H9 (cell line): ENCODE measurements around the gene SIGMAR1. TPM values are rescaled to one million over a fixed set of nuclear protein-coding genes. Genes with fewer than 3 reads are reported as not detected.

ENCODE experiments used
- DNase-seq: peaks from one replicate; pipeline ENCODE4 v3.0.0-alpha.2; 2017
- H2AFZ ChIP-seq: one replicate; pipeline ENCODE4 v1.6.1; 2013; ENCODE audit warnings: mild to moderate bottlenecking, low read length, control low read depth, moderate library complexity
- H2AK5ac ChIP-seq: 2 replicates; pipeline ENCODE4 v1.6.1; 2013; ENCODE audit warnings: low read length, control low read depth, mixed read lengths; ENCODE audit not compliant: insufficient read length
- H2BK120ac ChIP-seq: one replicate; pipeline ENCODE4 v1.6.1; 2013; ENCODE audit warnings: low read depth, mild to moderate bottlenecking, low read length, control low read depth, inconsistent platforms; ENCODE audit not compliant: poor library complexity, severe bottlenecking
- H2BK12ac ChIP-seq: 2 replicates; pipeline ENCODE4 v1.6.1; 2013; ENCODE audit warnings: low read length, control low read depth, mixed read lengths, low read depth; ENCODE audit not compliant: insufficient read length
- H2BK15ac ChIP-seq: 2 replicates; pipeline ENCODE4 v1.6.1; 2013; ENCODE audit warnings: low read depth, low read length, control low read depth
- H2BK20ac ChIP-seq: one replicate; pipeline ENCODE4 v1.6.1; 2013; ENCODE audit warnings: low read depth, mild to moderate bottlenecking, low read length, control low read depth, inconsistent platforms; ENCODE audit not compliant: poor library complexity, severe bottlenecking
- H2BK5ac ChIP-seq: 2 replicates; pipeline ENCODE4 v1.6.1; 2013; ENCODE audit warnings: low read length, control low read depth, mixed read lengths; ENCODE audit not compliant: insufficient read length
- H3K14ac ChIP-seq: 2 replicates; pipeline ENCODE4 v1.6.1; 2013; ENCODE audit warnings: low read length, control low read depth; ENCODE audit not compliant: insufficient read depth
- H3K18ac ChIP-seq: 2 replicates; pipeline ENCODE4 v1.6.1; 2013; ENCODE audit warnings: low read depth, mild to moderate bottlenecking, mixed read lengths, low read length, control low read depth; ENCODE audit not compliant: insufficient read length
- H3K23ac ChIP-seq: 2 replicates; pipeline ENCODE4 v1.6.1; 2013; ENCODE audit warnings: low read length, control low read depth, mixed read lengths, low read depth; ENCODE audit not compliant: insufficient read length
- H3K23me2 ChIP-seq: 2 replicates; pipeline ENCODE4 v1.6.1; 2013; ENCODE audit warnings: low read depth, mild to moderate bottlenecking, mixed read lengths, low read length, control low read depth; ENCODE audit not compliant: insufficient read length, poor library complexity, severe bottlenecking
- H3K27ac ChIP-seq: 2 replicates; pipeline ENCODE4 v1.5.1; 2013; ENCODE audit warnings: low read length, control low read depth, mixed read lengths, low read depth; ENCODE audit not compliant: insufficient read length
- H3K27me3 ChIP-seq: 2 replicates; pipeline ENCODE4 v1.6.1; 2013; ENCODE audit warnings: low read length, control low read depth, inconsistent platforms; ENCODE audit not compliant: insufficient read depth
- H3K4ac ChIP-seq: 2 replicates; pipeline ENCODE4 v1.6.1; 2013; ENCODE audit warnings: low read depth, mild to moderate bottlenecking, control low read depth, inconsistent platforms, low read length, moderate library complexity
- H3K4me1 ChIP-seq: 2 replicates; pipeline ENCODE4 v1.6.1; 2013; ENCODE audit warnings: low read length, control low read depth, inconsistent platforms; ENCODE audit not compliant: insufficient read depth
- H3K4me2 ChIP-seq: 2 replicates; pipeline ENCODE4 v1.6.1; 2013; ENCODE audit warnings: low read length, control low read depth, mixed read lengths; ENCODE audit not compliant: insufficient read length, insufficient read depth
- H3K56ac ChIP-seq: 2 replicates; pipeline ENCODE4 v1.6.1; 2013; ENCODE audit warnings: low read depth, mild to moderate bottlenecking, mixed read lengths, low read length, control low read depth; ENCODE audit not compliant: insufficient read length
- H3K79me1 ChIP-seq: 2 replicates; pipeline ENCODE4 v1.6.1; 2013; ENCODE audit warnings: low read depth, mild to moderate bottlenecking, moderate library complexity, low read length, control low read depth, inconsistent platforms; ENCODE audit not compliant: insufficient read depth, poor library complexity, severe bottlenecking
- H3K79me2 ChIP-seq: 2 replicates; pipeline ENCODE4 v1.6.1; 2013; ENCODE audit warnings: low read length, control low read depth, inconsistent platforms; ENCODE audit not compliant: insufficient read depth
- H3K9ac ChIP-seq: 2 replicates; pipeline ENCODE4 v1.6.1; 2013; ENCODE audit warnings: low read length, control low read depth, mixed read lengths; ENCODE audit not compliant: insufficient read length; ENCODE audit errors: extremely low read depth
- H3K9me3 ChIP-seq: one replicate; pipeline ENCODE4 v1.6.1; 2013; ENCODE audit warnings: low read depth, low read length, inconsistent platforms; ENCODE audit not compliant: control insufficient read depth
- H3T11ph ChIP-seq: one replicate; pipeline ENCODE4 v1.6.1; 2013; ENCODE audit warnings: mild to moderate bottlenecking, low read length, control low read depth, inconsistent platforms
- H4K20me1 ChIP-seq: one replicate; pipeline ENCODE4 v1.6.1; 2013; ENCODE audit not compliant: control insufficient read depth, insufficient read length, insufficient read depth
- H4K5ac ChIP-seq: 2 replicates; pipeline ENCODE4 v1.6.1; 2013; ENCODE audit warnings: low read depth, mild to moderate bottlenecking, mixed read lengths, low read length, control low read depth; ENCODE audit not compliant: insufficient read length
- H4K8ac ChIP-seq: replicated peaks from 2 replicates; pipeline ENCODE4 v1.6.1; 2013; ENCODE audit warnings: low read length, control low read depth, mixed read lengths, low read depth; ENCODE audit not compliant: insufficient read length
- H4K91ac ChIP-seq: 2 replicates; pipeline ENCODE4 v1.6.1; 2013; ENCODE audit warnings: low read depth, mild to moderate bottlenecking, moderate library complexity, mixed read lengths, low read length, control low read depth; ENCODE audit not compliant: insufficient read length
- H3K27ac Mint-ChIP-seq, 3 experiments: 2 replicates in 2 of 3; 3 replicates in 1 of 3; pipeline ENCODE4 v1.8.0; 2020 to 2021; ENCODE audit warnings: mixed read lengths in 3 of 3, mild to moderate bottlenecking in 1 of 3, moderate library complexity in 1 of 3
- H3K27me3 Mint-ChIP-seq: 2 replicates; pipeline ENCODE4 v1.8.0; 2021; ENCODE audit warnings: low read depth, mild to moderate bottlenecking, moderate library complexity, mixed read lengths
- H3K36me3 Mint-ChIP-seq, 3 experiments: 2 replicates in 2 of 3; 3 replicates in 1 of 3; pipeline ENCODE4 v1.8.0; 2020 to 2021; ENCODE audit warnings: low read depth in 3 of 3, mixed read lengths in 3 of 3; ENCODE audit not compliant: insufficient read depth in 1 of 3
- H3K4me1 Mint-ChIP-seq, 2 experiments: 2 replicates each; pipeline ENCODE4 v1.8.0; 2020; ENCODE audit warnings: mixed read lengths in 2 of 2
- H3K4me3 Mint-ChIP-seq, 2 experiments: 2 replicates in 1 of 2; 3 replicates in 1 of 2; pipeline ENCODE4 v1.8.0; 2020 to 2021; ENCODE audit warnings: mild to moderate bottlenecking in 2 of 2, mixed read lengths in 2 of 2, moderate library complexity in 1 of 2
- H3K9me3 Mint-ChIP-seq, 2 experiments: 2 replicates in 1 of 2; 3 replicates in 1 of 2; pipeline ENCODE4 v1.8.0; 2020; ENCODE audit warnings: mild to moderate bottlenecking in 2 of 2, mixed read lengths in 2 of 2, moderate library complexity in 1 of 2
- WGBS: extraction: QIAGEN DNeasy Blood & Tissue Kit; methylation state at CpG from one replicate; pipeline ENCODE4 v1.1.7; 2013; ENCODE audit warnings: missing lambda C conversion rate, low lambda C conversion rate, mixed read lengths; ENCODE audit not compliant: insufficient read length; ENCODE audit errors: extremely low coverage; 5-methylcytosine and 5-hydroxymethylcytosine counted together
- total RNA-seq: library from RNA; stranded (reverse); gene quantifications from 2 replicates; pipeline ENCODE4 v1.2.1, GENCODE V29; 2021
- TF ChIP-seq, protein P1 (sequence below): fragments of 200-600 bp; sonication (generic); conservative IDR thresholded peaks from 3 replicates; pipeline ENCODE4 v1.8.0; 2021; ENCODE audit warnings: antibody characterized with exemption, mild to moderate bottlenecking

The SIGMAR1 gene
- total RNA-seq, 1 experiment from 2014 or later: 68.3 TPM

DNA sequence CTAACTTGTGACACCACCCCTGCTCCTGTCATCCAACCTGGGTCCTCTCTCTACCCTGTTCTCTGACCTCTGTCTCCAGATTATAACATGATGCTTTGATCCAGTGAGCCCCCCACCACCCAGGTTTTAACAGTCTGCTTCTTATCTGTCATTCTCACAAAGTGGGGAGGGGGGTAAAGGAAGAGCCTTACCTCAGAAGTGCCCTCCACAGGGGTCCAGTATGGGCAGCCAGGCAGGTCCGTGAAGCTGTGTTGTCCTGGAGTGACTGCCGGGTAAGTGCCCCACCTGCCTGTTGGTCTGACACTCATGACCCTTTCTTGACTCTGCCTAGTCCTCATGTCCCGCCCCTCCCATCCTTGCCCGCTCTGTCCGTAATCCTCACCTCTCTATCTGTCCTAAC is 17.8 kb upstream of the SIGMAR1 start:
- no peak overlapping the region for H2BK12ac ChIP-seq
- H2BK20ac ChIP-seq: no peak overlapping the region
- H3K27ac ChIP-seq: no peak overlapping the region
- no peak overlapping the region for H3K56ac ChIP-seq
- Mint-ChIP-seq H3K9me3 (no peaks in the 10 kb centered on the region), H3K4me1 (peaks cover 30 to 42% of the 10 kb centered on the region in 2 experiments), H3K36me3 (peaks cover 0 to under 1% (median 0%) of the 10 kb centered on the region in 3 experiments; a peak in 2 of 7 replicates), H3K4me3 (no peak overlapping the region), H3K27ac (no peak overlapping the region), H3K27me3 (peaks cover 6% of the 10 kb centered on the region)
- peaks cover 5% of the 10 kb centered on the region; the same call in 1 of the 2 replicates for H3K4me1 ChIP-seq
- no peak overlapping the region for H2BK120ac ChIP-seq
- H4K8ac ChIP-seq: no peak overlapping the region
- H2AK5ac ChIP-seq: no peak overlapping the region
- peaks cover 7% of the 10 kb centered on the region for H3K23me2 ChIP-seq
- no CpG with 5 or more reads among the region's 5 CpGs for WGBS
- no peak overlapping the region for H4K91ac ChIP-seq
- no peaks in the 10 kb centered on the region for H3K79me2 ChIP-seq
- no peak overlapping the region for H3K9ac ChIP-seq
- no peak overlapping the region for H3K4ac ChIP-seq
- no peak overlapping the region for H3T11ph ChIP-seq
- no peak overlapping the region for H3K14ac ChIP-seq
- no peaks in the 10 kb centered on the region for H3K79me1 ChIP-seq
- TF ChIP-seq, protein P1, sequence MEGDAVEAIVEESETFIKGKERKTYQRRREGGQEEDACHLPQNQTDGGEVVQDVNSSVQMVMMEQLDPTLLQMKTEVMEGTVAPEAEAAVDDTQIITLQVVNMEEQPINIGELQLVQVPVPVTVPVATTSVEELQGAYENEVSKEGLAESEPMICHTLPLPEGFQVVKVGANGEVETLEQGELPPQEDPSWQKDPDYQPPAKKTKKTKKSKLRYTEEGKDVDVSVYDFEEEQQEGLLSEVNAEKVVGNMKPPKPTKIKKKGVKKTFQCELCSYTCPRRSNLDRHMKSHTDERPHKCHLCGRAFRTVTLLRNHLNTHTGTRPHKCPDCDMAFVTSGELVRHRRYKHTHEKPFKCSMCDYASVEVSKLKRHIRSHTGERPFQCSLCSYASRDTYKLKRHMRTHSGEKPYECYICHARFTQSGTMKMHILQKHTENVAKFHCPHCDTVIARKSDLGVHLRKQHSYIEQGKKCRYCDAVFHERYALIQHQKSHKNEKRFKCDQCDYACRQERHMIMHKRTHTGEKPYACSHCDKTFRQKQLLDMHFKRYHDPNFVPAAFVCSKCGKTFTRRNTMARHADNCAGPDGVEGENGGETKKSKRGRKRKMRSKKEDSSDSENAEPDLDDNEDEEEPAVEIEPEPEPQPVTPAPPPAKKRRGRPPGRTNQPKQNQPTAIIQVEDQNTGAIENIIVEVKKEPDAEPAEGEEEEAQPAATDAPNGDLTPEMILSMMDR: no peak
- no peak overlapping the region for H3K18ac ChIP-seq
- no peak overlapping the region for H2BK5ac ChIP-seq
- DNase-seq: no peak
- no peaks in the 10 kb centered on the region for H3K27me3 ChIP-seq
- no peak overlapping the region for H3K4me2 ChIP-seq
- H3K23ac ChIP-seq: no peak overlapping the region
- H2AFZ ChIP-seq: no peak overlapping the region
- no peak overlapping the region for H4K5ac ChIP-seq
- peaks cover 3% of the 10 kb centered on the region for H4K20me1 ChIP-seq
- no peaks in the 10 kb centered on the region for H3K9me3 ChIP-seq
- H2BK15ac ChIP-seq: no peak overlapping the region
